Calu3 (cell line): ENCODE data around the gene TPBGL. TPM values are rescaled to one million over a fixed set of nuclear protein-coding genes. Genes with fewer than 3 reads are reported as not detected.

Source experiments
- BruUV-seq: library from RNA; stranded (reverse); fragments of 400-500 nt; replicated peaks from 2 replicates; lab custom pipeline; 2021; lab: Mats Ljungman, UMichigan
- CTCF ChIA-PET: fragments of 300-600 bp; sonication (Branson Sonifier 250); formaldehyde crosslinking; loops from one replicate; lab custom pipeline; 2022; ENCODE audit warnings: antibody characterized with exemption; lab: Charles Lee
- DNase-seq: peaks from one replicate; pipeline ENCODE4 v3.0.0; 2022
- H3K27ac Mint-ChIP-seq: one replicate; pipeline ENCODE4 v1.8.0; 2022; ENCODE audit warnings: mixed read lengths; ENCODE audit not compliant: unreplicated experiment
- H3K27me3 Mint-ChIP-seq: one replicate; pipeline ENCODE4 v1.8.0; 2022; ENCODE audit warnings: mixed read lengths; ENCODE audit not compliant: unreplicated experiment
- H3K36me3 Mint-ChIP-seq: one replicate; pipeline ENCODE4 v1.8.0; 2022; ENCODE audit warnings: mild to moderate bottlenecking, moderate library complexity, mixed read lengths; ENCODE audit not compliant: insufficient read depth, unreplicated experiment
- H3K4me1 Mint-ChIP-seq: one replicate; pipeline ENCODE4 v1.8.0; 2022; ENCODE audit warnings: mild to moderate bottlenecking, low read depth, mixed read lengths; ENCODE audit not compliant: unreplicated experiment
- H3K4me3 Mint-ChIP-seq: one replicate; pipeline ENCODE4 v1.8.0; 2022; ENCODE audit warnings: mild to moderate bottlenecking, low read depth, moderate library complexity, mixed read lengths; ENCODE audit not compliant: unreplicated experiment
- H3K9me3 Mint-ChIP-seq: one replicate; pipeline ENCODE4 v1.8.0; 2022; ENCODE audit warnings: low read depth, mixed read lengths; ENCODE audit not compliant: unreplicated experiment
- intact Hi-C: fragments of 100-400 bp; cut with micrococcal nuclease; formaldehyde crosslinking; loops from one replicate; pipeline ENCODE4 v1.10.0; 2022; ENCODE audit not compliant: unreplicated experiment
- total RNA-seq: library from RNA; stranded (reverse); gene quantifications from 2 replicates; pipeline ENCODE4 v1.2.3, GENCODE V29; 2022
- TF ChIP-seq, protein P1 (sequence below): fragments of 200-600 bp; IDR thresholded peaks from one replicate; pipeline ENCODE4 v1.8.0; 2022; ENCODE audit warnings: antibody characterized with exemption; ENCODE audit not compliant: unreplicated experiment

The TPBGL gene
- total RNA-seq, 1 experiment from 2014 or later = not detected

DNA sequence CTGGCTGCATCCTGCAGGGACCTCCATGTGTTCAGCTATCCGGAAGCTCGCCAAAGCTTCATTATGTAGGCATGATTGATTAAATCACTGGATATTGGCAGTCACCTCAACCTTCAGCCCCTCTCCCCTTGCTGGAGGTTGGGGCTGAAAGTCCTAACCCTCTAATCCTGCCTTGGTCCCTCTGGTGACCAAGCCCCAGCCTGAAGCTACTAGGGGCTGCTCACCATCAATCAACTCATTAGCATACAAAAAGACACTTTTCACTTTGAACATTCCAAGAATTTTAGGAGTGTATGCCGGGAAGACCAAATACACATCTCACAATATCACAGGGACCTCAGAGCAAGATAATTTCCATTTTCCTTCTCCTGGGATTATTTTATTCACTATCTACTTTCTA lies 38.8 kb upstream of the TPBGL start:
- Mint-ChIP-seq H3K4me1 (no peaks in the 10 kb centered on the region), H3K4me3 (no peak overlapping the region), H3K9me3 (no peaks in the 10 kb centered on the region), H3K27me3 (peaks cover 59% of the 10 kb centered on the region), H3K27ac (no peak overlapping the region), H3K36me3 (no peaks in the 10 kb centered on the region)
- intact Hi-C loops = no loop called here
- CTCF ChIA-PET = interaction anchor here (7.7 kb wide), 1 partner anchor 59 kb away, joined by 148 read pairs; no protein-coding TSS in a partner anchor
- DNase-seq = no peak
- TF ChIP-seq, protein P1, sequence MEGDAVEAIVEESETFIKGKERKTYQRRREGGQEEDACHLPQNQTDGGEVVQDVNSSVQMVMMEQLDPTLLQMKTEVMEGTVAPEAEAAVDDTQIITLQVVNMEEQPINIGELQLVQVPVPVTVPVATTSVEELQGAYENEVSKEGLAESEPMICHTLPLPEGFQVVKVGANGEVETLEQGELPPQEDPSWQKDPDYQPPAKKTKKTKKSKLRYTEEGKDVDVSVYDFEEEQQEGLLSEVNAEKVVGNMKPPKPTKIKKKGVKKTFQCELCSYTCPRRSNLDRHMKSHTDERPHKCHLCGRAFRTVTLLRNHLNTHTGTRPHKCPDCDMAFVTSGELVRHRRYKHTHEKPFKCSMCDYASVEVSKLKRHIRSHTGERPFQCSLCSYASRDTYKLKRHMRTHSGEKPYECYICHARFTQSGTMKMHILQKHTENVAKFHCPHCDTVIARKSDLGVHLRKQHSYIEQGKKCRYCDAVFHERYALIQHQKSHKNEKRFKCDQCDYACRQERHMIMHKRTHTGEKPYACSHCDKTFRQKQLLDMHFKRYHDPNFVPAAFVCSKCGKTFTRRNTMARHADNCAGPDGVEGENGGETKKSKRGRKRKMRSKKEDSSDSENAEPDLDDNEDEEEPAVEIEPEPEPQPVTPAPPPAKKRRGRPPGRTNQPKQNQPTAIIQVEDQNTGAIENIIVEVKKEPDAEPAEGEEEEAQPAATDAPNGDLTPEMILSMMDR = no peak
- BruUV-seq = no TSS peak

DNA sequence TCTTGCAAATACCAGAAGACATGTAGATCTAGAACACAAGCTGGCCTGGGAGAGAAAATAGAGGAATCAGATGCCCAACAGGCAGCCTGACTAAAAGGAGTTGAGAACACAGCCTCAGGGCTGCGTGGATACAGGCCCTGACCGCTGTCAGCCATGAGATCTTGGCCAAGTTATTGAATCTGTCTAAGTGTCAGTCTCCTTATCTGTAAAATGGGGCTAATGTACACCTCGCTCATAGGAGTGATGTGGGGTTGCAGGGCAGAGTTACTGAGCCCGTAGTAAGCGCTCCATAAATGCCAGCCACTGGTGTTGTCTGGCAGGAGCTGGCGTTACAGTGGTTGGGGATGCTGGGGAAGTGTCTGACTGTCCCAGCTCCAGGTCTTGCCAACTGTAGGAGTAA lies 38.4 kb upstream of the TPBGL start:
- H3K4me1 Mint-ChIP-seq = no peaks in the 10 kb centered on the region
- CTCF ChIA-PET = interaction anchor here (7.7 kb wide), 1 partner anchor 59 kb away, joined by 148 read pairs; no protein-coding TSS in a partner anchor
- DNase-seq = no peak
- H3K9me3 Mint-ChIP-seq = no peaks in the 10 kb centered on the region
- no peak overlapping the region for H3K4me3 Mint-ChIP-seq
- H3K27ac Mint-ChIP-seq = no peak overlapping the region
- intact Hi-C loops = no loop called here
- BruUV-seq = no TSS peak
- TF ChIP-seq, protein P1 = no peak
- peaks cover 55% of the 10 kb centered on the region for H3K27me3 Mint-ChIP-seq
- H3K36me3 Mint-ChIP-seq = no peaks in the 10 kb centered on the region

DNA sequence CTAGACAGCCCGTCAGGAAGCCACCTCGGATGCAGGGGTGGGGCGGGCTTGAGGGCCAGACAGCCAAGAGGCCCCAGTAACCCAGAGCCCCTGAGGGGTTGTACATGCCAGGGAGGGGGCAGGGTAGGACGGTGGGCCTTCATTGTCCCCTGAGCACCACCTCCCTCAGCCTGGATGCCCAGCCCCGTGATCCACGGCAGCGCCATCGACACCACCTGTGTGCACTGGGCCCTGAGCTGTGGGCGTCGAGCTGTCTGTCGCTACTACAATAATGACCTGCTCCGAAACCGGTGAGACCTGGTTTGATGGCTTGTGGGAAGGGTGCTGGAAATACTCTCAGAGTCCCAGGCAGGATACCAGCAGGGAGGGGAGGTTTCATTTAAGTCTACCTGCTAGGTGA lies 37.4 kb upstream of the TPBGL start:
- Mint-ChIP-seq H3K27ac (no peak overlapping the region), H3K9me3 (no peaks in the 10 kb centered on the region), H3K36me3 (no peaks in the 10 kb centered on the region), H3K27me3 (peaks cover 49% of the 10 kb centered on the region), H3K4me3 (no peak overlapping the region), H3K4me1 (no peaks in the 10 kb centered on the region)
- TF ChIP-seq, protein P1 = no peak
- intact Hi-C loops = no loop called here
- no peak for DNase-seq
- BruUV-seq = no TSS peak
- CTCF ChIA-PET = interaction anchor here (7.7 kb wide), 1 partner anchor 60 kb away, joined by 148 read pairs; no protein-coding TSS in a partner anchor

DNA sequence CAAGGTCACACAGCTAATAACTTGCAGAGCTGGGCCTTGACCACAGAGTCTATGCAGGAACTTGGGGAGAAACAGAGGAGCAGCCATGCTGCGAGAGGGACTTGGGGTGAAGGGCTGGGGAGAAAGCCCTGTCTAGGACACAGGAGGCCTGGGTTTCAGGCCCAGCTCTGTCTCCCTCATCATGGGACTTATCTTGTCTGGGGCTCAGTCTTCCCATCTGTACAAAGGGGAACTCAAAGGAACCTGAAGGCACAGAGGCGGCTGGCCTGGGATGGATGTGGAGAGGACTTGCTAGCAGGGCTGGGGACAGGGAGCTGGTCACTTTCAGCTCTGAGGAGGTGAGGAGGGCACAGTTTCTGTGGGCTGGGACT lies 36.9 kb upstream of the TPBGL start:
- TF ChIP-seq, protein P1 = no peak
- no TSS peak for BruUV-seq
- peaks cover 44% of the 10 kb centered on the region for H3K27me3 Mint-ChIP-seq
- no peak overlapping the region for H3K27ac Mint-ChIP-seq
- no peaks in the 10 kb centered on the region for H3K36me3 Mint-ChIP-seq
- H3K4me3 Mint-ChIP-seq = no peak overlapping the region
- H3K9me3 Mint-ChIP-seq = no peaks in the 10 kb centered on the region
- CTCF ChIA-PET = interaction anchor here (0.6 to 7.7 kb wide), 3 partner anchors 8 to 181 kb away, joined by 4 to 148 read pairs (median 89); no protein-coding TSS in a partner anchor
- intact Hi-C loops = loop anchor here (2.0 kb wide), 1 partner anchor 275 kb away; no protein-coding TSS in a partner anchor
- DNase-seq = no peak
- no peaks in the 10 kb centered on the region for H3K4me1 Mint-ChIP-seq
